Activated CD8-positive, alpha-beta memory T cell treated with anti-CD3 and anti-CD28 coated beads for 24 hours (primary cell): ENCODE data around the gene NHSL2.
"Not testable (repeated sequence)": the region's sequence is repeated elsewhere in the genome, so short reads cannot be mapped to it uniquely, and the experiment has no call there.

Source experiments
- DNase-seq: peaks from one replicate; pipeline ENCODE4 v3.0.0-alpha.2; 2020

NHSL2 gene

GRCh38 chrX:71927040-71927439 lies 16.4 kb downstream of the NHSL2 start:
- no peak for DNase-seq

GRCh38 chrX:71928856-71929255 lies 18.2 kb downstream of the NHSL2 start:
- no peak for DNase-seq

DNA sequence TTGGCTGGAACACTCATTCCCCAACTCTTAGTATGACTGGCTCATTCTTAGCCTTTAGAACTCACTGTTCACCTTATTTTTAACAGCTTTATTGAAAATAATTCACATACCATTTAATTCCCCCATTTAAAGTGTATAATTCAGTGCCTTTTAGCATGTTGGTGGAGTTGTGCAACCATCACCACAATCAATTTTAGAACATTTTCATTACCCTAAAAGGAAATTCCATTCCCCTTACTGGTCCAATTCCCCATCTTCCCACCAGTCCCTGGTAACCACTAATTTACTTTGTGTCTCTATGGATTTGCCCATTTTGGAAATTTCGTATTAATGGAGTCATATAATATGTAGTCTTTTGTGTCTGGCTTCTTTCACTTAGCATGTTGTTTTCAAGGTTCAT lies 19.7 kb downstream of the NHSL2 start:
- no peak for DNase-seq

GRCh38 chrX:71935476-71935875 lies 24.8 kb downstream of the NHSL2 start:
- DNase-seq: no peak

GRCh38 chrX:71936632-71937031 lies 26.0 kb downstream of the NHSL2 start:
- DNase-seq: no peak

GRCh38 chrX:71938371-71938770 lies 27.7 kb downstream of the NHSL2 start:
- no peak for DNase-seq

DNA sequence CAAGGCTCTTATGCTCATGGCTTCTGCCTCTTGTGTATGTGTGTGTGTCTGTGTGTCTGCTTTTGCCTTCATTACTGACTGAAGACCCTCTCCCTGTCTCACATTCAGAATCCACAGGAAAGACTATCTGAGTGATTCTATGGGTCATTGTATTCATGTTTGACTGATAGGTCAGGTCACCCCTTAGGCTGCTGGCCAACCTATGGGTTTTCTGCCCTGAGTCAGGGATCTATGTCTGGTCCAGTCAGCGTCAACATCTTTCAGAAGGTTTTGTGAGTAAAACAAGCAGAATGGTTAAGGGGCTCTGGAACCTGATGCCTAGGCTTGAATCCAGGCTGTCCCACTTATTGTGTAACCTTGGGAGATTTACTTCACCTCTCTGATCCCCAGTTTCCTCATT lies 30.5 kb downstream of the NHSL2 start:
- no peak for DNase-seq

GRCh38 chrX:71941776-71942175 lies 31.1 kb downstream of the NHSL2 start:
- DNase-seq: no peak

DNA sequence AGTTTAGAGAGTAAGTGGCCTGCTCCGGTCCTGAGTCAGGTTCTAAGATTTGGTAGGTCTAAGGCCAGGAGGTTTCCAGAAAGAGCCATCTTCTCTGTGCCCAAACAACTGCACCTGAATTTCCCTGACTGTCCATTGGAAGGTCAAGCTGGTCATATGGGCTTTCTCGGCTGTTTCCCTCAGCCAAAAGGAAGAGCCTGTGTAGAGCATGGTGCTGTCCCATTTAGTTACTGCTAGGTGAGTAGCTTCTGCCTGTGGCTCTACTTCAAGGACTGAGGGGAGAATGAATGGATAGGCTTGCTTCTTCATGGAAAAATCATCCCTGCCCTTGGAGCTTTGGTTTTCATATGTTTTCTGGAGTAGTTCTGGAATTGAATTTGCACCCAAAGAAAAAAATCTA lies 33.7 kb downstream of the NHSL2 start:
- DNase-seq: no peak

DNA sequence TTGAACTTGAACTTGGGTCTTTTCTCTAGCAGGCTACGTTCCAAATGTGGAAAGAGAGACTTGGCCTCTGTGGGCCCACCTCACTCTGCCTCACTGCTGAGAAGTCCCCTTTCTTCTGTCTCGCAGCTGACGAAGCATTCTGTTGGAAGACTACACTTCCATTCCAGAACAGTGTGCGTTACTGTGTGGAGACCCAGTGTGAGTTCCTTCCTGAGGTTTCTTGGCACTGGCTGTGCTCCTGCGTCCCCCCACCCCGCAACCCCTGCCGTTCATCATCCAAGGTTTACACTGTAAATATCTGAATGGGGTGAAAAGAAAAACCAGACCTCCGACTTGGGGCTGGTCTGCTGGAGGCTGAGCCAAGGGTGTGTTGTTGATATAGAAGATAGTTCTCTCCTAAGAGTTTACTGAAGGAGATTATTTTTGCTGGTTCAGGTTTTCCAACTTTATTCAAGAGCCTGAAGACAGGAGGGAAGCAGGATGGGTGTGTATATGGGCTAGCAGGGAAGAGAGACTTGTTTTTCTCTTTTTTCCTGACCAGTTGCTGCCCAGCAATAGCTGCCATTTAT lies 34.7 kb downstream of the NHSL2 start:
- no peak for DNase-seq

- DNase-seq: no peak
Observed at GRCh38 chrX:71949363-71949762, 38.7 kb downstream of the NHSL2 start.

DNA sequence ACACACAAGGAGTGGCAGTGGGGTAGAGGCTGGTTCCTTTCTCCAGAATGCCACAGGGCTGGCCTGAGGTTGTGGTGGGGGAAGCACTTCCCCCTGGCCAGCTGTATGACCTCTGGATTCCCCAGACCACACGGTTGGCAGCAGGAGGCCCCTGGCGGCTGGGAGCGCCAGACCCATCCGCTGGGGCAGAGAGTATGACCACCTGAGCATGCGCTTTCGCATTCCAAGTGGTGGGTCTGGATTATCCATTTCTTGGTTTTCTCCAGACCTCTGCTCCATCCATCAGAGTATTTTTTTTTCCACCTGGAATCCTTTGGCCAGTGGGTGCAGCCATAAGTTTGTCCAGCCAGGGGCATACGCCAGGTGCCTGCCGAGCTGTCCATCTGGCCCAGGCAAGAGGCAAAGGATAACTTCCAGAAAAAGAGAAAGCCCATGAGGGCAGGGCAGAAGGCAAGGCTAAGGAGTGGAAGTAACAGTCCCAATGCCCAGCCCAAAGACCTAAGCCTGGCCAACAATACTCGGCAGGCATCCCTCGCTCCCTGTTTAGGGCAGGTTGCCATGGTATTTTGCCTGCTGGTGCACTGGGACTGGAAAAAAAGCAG lies 39.3 kb downstream of the NHSL2 start:
- DNase-seq: no peak

- DNase-seq: no peak
Observed at GRCh38 chrX:71953391-71953790, 42.7 kb downstream of the NHSL2 start.

GRCh38 chrX:71953946-71954345 lies 43.3 kb downstream of the NHSL2 start:
- DNase-seq: no peak

GRCh38 chrX:71954458-71954857 lies 43.8 kb downstream of the NHSL2 start:
- no peak for DNase-seq

DNA sequence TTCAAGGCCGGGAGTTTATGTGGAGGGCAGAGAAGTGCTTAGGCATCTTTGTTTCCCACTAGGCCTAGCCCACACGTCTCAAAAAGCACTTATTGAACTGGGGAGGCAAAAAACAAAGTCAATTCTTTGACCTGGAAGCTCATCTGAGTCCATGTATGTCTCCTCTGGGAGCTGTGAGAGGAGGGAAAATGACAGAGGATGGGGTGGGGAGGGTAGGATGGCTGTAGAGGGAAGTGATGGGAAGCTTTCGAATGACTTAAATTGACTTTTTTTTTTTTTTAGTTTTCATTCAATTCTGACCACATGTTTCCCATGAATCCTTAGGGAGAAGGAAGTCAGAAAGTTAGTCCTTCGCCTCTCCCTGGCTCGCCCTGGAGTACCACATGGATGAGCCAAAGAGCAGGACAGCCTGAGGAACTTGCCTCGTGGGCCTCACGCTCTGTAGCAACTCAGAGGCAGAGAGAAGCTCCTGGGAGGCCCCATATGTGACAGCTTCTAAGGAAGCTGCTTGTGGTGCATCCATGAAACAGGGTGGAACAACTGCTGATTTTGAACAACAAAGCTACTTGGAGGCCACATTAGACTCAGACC lies 45.0 kb downstream of the NHSL2 start:
- no peak for DNase-seq

- DNase-seq: no peak
Observed at GRCh38 chrX:71958281-71958675, 47.6 kb downstream of the NHSL2 start.

GRCh38 chrX:71964184-71964583 lies 53.5 kb downstream of the NHSL2 start:
- DNase-seq: not testable (repeated sequence)

GRCh38 chrX:71974916-71975315 lies 64.3 kb downstream of the NHSL2 start:
- no peak for DNase-seq

DNA sequence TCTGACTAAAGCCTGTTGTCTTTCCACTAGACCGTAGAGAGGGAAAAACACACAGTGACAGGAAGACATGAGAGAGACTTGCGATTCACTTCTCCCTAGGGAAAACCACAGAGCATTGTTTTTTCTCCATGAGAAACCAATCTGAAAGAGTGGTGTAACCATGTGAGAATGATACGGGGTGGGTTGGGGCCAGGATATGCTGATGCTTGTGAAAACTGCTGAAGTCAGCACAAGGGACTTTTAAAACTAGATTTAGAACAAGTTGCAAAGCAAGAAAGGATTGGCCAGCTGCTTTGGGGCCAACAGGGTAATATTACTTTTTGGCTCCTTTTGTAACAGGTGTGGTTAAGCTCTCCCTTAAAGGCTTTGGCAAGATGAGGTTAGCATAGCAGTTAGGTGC lies 66.1 kb downstream of the NHSL2 start:
- DNase-seq: no peak

DNA sequence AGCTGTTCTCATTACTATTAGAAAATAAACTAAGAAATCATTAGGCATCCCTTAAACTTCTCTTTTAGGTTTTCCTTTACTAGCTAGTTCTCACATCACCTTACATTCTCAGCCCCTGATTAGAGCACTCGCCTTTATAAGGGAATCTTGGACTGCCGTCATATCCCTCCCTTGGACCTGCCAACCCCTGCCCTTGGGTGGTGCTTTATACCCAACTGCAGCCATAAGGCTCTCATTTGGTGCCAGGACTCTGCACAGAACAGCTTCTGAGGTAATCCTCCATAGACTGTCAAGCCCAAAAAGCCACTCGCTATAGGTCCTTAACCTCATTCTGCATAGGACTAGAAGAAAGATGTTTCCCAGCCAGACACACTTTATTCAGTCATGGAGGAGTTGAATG lies 67.5 kb downstream of the NHSL2 start:
- DNase-seq: no peak

DNA sequence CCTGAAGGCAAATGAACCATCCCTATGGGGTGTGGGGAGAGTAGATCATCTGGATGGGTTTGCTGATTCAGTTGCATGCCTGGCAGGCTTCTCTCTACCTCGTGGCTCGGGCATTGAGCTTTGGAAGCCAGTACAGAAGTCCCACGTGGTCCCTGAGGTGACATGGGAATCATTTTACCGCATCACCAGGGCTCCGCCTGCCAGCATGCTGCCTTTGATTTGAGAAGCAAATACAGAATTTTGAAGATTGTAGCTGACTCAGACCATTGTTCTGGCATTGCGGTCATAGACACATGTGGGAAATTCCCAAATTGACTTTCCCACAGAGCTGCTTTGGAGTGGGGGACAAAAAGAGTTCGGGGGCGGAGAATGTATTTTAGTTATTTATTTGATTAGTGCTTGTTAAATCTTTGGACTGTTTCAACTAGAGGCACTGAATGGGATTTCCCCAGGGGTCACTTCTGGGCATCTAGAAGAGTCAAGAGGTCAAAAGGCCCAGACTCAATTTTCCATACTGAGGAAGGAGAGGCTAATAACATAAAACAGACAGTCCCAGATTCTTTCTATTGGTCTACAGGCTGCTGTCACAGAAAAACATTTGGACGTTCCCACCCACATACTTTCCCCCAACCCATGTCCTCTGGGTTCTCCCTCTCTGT lies 79.3 kb downstream of the NHSL2 start:
- DNase-seq: no peak

- no peak for DNase-seq
Observed at GRCh38 chrX:71990518-71990917, 79.9 kb downstream of the NHSL2 start.

GRCh38 chrX:71991164-71991563 lies 80.5 kb downstream of the NHSL2 start:
- no peak for DNase-seq
